ENCODE results near the gene RAB11B. TPM values are rescaled to one million over a fixed set of nuclear protein-coding genes. Genes with fewer than 3 reads are reported as not detected.

RAB11B gene
- total and polyA plus RNA-seq, 2 of the 13 experiments (the other 11 are each of a cell fraction or from before 2014, with no cell fraction given), result 6.0 to 28.4 TPM

DNA sequence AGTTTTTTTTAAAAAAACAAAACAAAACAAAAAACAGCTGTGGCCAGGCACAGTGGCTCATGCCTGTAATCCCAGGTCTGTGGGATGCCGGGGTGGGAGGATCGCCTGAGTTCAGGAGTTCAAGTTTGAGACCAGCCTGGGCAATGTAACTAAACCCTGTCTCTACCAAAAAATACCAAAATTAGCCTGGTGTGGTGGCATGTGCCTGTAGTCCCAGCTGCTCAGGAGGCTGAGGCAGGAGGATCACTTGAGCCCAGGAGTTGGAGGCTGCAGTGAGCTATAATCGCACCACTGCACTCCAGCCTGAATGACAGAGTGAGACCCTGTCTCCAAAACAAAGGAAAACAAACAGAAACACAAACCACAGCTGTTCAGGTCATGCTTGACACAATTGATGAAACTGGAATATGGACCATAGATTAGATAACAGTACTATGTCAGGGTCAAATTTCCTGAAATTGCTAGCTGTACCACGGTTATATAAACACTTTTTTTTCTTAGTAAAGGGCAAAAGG, 33.1 kb upstream of the RAB11B start (continued):
- TF ChIP-seq, protein P1, sequence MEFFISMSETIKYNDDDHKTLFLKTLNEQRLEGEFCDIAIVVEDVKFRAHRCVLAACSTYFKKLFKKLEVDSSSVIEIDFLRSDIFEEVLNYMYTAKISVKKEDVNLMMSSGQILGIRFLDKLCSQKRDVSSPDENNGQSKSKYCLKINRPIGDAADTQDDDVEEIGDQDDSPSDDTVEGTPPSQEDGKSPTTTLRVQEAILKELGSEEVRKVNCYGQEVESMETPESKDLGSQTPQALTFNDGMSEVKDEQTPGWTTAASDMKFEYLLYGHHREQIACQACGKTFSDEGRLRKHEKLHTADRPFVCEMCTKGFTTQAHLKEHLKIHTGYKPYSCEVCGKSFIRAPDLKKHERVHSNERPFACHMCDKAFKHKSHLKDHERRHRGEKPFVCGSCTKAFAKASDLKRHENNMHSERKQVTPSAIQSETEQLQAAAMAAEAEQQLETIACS (CRISPR knock-in tag; IDR thresholded peaks at IDR 0.05), result no peak
- TF ChIP-seq HOXA9 (CRISPR knock-in tag; IDR thresholded peaks at IDR 0.05; ENCODE audit: borderline replicate concordance) (no peak; the same call in 1 of the 2 replicates), HDAC1 (CRISPR knock-in tag; IDR thresholded peaks at IDR 0.05) (peak; percentile 92), E2F5 (CRISPR knock-in tag; conservative IDR thresholded peaks at IDR 0.05) (no peak), HNRNPK (IDR thresholded peaks at IDR 0.05; ENCODE audit: low read depth, low read length, poor library complexity, severe bottlenecking) (no peak), RARA (CRISPR knock-in tag; IDR thresholded peaks at IDR 0.05) (peak; percentile 98), ZNF138 (CRISPR knock-in tag; IDR thresholded peaks at IDR 0.05; ENCODE audit: low read depth) (no peak), ZNF619 (CRISPR knock-in tag; IDR thresholded peaks at IDR 0.05) (no peak), MXI1 (IDR thresholded peaks at IDR 0.05; ENCODE audit: borderline replicate concordance, low read depth, low read length) (peak; percentile 62; the same call in 2 of the 3 replicates), IKZF4 (CRISPR knock-in tag; IDR thresholded peaks at IDR 0.05; ENCODE audit: borderline replicate concordance, low read depth, not compliant biosample characterization) (no peak), ZNF251 (CRISPR knock-in tag; IDR thresholded peaks at IDR 0.05) (no peak), THAP7 (CRISPR knock-in tag; IDR thresholded peaks at IDR 0.05) (no peak), ZNF792 (CRISPR knock-in tag; IDR thresholded peaks at IDR 0.05) (peak; percentile 31; the same call in 1 of the 2 replicates), ZNF24 (IDR thresholded peaks at IDR 0.05) (peak; percentile 81), LCORL (IDR thresholded peaks at IDR 0.05) (peak; percentile 77; the same call in 1 of the 2 replicates), LCORL (CRISPR knock-in tag; IDR thresholded peaks at IDR 0.05) (peak; percentile 94), ZKSCAN5 (CRISPR knock-in tag; IDR thresholded peaks at IDR 0.05) (no peak), ZNF761 (CRISPR knock-in tag; conservative IDR thresholded peaks at IDR 0.05) (no peak), TEAD3 (CRISPR knock-in tag; optimal IDR thresholded peaks at IDR 0.05; ENCODE audit: borderline replicate concordance) (peak; percentile 89), NPAS2 (CRISPR knock-in tag; IDR thresholded peaks at IDR 0.05; ENCODE audit: borderline replicate concordance) (no peak), ZNF382 (CRISPR knock-in tag; IDR thresholded peaks at IDR 0.05; ENCODE audit: borderline replicate concordance) (no peak), AKAP8 (CRISPR knock-in tag; IDR thresholded peaks at IDR 0.05) (peak; percentile 48; the same call in 1 of the 2 replicates), ZNF589 (CRISPR knock-in tag; conservative IDR thresholded peaks at IDR 0.05) (peak; percentile 82), MEIS2 (CRISPR knock-in tag; IDR thresholded peaks at IDR 0.05) (peak; percentile 87), CREM (IDR thresholded peaks at IDR 0.05) (peak; percentile 85; the same call in 1 of the 2 replicates), CREM (CRISPR knock-in tag; IDR thresholded peaks at IDR 0.05) (no peak), ISL2 (CRISPR knock-in tag; IDR thresholded peaks at IDR 0.05) (peak; percentile 84)
- TF ChIP-seq, protein P2, sequence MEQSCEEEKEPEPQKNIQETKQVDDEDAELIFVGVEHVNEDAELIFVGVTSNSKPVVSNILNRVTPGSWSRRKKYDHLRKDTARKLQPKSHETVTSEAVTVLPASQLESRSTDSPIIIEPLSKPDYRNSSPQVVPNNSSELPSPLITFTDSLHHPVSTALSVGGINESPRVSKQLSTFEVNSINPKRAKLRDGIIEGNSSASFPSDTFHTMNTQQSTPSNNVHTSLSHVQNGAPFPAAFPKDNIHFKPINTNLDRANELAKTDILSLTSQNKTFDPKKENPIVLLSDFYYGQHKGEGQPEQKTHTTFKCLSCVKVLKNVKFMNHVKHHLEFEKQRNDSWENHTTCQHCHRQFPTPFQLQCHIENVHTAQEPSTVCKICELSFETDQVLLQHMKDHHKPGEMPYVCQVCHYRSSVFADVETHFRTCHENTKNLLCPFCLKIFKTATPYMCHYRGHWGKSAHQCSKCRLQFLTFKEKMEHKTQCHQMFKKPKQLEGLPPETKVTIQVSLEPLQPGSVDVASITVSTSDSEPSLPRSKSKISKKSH (CRISPR knock-in tag; IDR thresholded peaks at IDR 0.05; ENCODE audit: borderline replicate concordance), result no peak
